ENCODE measurements around the gene RASL10B.
"Not testable (repeated sequence)": the region's sequence is repeated elsewhere in the genome, so short reads cannot be mapped to it uniquely, and the experiment has no call there.

Gene RASL10B

DNA sequence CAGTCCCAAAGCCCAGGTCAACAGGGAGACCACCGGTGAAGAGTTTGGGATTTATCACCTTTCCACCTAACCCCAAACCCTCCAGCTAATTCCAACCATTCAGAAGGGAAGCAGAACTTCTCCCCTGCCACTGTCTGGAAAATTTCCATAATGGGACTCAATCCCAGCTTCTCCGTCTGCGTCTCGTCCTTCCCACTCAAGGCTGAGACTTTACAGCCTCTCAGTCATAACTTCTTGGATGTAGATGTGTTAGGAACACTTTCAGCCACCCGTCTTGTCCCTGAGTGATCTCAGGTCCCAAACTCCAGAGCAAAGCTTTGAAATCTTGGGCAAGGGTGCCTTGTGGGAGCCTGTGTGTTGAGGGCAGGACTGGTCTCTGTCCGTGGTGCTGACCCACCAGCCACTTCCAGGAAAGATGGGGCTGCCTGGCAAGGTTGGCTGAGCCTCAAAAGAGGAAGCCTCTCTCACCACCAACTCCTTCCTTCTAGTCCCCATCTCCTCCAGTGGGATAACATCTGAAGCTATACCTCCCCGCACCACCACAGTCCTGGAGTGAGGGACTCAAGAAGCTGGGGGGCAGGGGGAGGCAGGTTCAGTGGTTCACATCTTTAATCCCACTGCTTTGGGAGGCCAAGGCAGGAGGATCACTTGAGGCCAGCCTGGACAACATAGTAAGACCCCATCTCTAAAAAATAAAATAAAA, 12.3 kb downstream of the RASL10B start:
- DNase-seq = no peak

DNA sequence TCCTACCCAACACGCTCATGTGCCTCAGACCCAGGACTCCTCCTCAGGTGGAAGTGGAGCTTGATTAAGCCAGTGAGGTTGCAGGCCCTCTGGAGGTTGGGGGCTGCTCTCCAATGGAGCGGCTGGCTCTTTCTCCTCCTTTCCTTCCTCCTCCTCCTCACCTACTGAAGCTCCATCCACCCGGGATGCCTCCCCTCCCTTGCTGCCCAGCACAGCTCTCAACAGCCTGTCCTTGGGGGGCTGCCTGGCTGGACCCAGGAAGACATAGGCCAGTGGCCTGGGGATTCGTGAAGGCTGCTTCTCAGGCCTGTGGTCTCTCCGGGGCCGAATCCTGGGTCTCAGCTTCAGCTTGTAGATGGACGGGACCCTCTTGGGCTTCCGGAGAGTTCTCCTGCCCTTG, 13.4 kb downstream of the RASL10B start:
- DNase-seq = no peak

DNA sequence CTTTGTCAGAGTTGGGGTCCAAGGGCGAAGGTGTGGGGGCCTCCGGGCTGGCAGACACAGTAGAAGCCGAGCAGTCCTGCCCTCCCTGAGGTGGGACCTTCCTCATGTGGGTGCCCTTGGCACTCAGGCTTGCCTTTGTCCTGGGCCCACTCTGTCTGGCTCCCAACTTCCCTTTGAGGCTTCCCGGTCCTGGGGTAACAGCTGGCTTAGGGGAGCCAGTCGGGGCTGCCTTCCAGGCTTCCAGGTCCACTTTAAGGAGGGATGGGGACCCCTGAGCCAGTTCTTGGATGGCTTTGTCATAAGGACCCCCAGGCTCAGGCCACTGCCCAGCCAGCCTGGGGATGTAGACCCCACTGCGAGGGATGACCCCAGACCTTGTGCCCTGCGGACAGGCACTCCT, 13.8 kb downstream of the RASL10B start:
- DNase-seq = no peak

DNA sequence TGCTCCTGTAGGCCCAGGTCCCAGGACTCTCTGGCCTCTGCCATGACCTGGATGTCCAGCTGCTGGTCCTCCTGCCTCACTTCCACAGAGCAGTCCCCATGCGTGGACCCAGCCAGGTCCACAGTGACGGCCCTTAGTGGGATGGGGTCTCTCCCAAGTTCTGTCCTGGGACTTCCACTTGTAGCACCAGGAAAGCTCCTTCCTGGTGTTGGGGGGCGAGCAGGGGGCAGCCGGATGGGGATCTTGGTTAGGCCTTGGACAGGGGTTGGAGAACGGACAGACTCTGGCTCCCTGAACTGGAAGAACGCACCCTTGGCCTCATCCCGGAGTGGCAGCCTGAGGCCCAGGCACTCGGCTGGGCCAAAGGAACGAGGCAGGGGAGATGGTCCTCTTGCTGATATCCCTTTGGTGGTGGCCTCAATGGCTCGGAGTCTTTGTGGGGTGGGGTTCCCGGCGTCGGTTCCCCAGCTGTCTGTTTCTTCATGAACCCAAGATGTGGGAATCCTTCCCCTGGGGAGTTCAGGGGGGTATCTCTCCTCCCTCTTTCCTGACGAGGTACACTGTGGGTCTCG, 14.4 kb downstream of the RASL10B start:
- DNase-seq = no peak

DNA sequence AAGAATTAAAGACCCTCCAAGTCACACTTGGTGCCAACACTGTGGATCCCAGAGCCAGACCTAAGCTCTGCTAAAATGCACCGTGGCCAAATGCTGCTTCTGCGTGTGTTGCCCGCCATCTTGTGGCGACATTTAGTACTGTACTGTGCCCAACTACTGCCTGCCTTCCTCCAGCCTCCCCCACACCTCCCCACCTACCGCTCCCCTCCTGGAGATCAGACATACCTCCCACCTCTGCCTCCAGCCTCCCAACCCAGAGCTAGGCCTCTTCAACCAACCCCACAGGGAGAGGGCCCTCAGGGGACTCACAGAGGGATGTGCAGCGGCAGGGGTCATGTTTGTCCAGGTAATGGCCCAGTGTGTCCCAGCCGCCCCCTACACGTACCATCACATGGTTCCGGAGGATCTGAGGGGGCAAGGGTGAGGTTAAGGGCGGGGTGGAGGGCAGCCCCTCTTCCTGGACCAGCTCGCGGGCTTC, 16.1 kb downstream of the RASL10B start:
- DNase-seq = peak; percentile 48

DNA sequence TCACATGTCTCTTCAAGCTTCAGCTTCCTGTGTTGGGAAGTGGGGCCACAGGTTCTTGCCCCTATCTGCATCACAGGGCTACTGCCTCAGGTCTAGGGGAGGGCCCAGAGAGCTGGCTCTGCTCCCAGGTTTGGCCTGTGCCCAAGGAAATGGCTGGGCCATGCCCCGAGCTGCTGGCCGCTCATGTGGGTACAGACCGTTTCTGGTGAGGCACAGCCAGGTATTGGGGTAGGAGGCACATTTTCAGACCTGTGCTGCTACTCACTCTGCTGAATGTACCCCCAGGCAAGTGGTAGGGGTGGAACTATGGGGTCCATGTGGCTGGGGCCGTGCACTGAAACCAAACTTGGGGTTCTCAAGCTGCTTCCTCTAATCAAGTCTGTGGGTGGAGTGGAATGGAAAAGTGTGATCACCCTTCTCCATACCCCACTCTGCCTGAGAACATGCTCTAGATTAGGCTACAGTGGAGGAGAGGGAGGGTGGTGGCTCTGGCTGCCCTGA, 17.0 kb downstream of the RASL10B start:
- DNase-seq = no peak

DNA sequence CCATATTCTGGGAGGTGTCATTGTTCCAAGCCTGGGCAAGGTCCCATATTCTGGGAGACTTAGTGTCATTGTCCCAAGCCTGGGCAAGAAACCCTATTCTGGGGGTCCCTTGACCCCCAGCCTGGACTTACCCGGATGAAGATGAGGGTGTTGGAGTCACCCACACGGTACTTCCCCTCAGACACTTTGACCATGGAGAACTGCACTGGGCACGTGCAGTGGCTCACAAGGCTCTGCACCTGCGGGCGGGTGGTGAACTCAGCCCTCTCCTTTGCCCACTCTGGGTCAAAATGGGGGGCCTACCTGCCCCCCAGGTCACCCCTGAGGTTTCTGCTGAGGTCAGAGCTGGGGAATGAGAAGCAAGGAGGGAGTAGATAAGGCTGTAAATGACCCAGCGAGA, 17.5 kb downstream of the RASL10B start:
- no peak for DNase-seq

DNA sequence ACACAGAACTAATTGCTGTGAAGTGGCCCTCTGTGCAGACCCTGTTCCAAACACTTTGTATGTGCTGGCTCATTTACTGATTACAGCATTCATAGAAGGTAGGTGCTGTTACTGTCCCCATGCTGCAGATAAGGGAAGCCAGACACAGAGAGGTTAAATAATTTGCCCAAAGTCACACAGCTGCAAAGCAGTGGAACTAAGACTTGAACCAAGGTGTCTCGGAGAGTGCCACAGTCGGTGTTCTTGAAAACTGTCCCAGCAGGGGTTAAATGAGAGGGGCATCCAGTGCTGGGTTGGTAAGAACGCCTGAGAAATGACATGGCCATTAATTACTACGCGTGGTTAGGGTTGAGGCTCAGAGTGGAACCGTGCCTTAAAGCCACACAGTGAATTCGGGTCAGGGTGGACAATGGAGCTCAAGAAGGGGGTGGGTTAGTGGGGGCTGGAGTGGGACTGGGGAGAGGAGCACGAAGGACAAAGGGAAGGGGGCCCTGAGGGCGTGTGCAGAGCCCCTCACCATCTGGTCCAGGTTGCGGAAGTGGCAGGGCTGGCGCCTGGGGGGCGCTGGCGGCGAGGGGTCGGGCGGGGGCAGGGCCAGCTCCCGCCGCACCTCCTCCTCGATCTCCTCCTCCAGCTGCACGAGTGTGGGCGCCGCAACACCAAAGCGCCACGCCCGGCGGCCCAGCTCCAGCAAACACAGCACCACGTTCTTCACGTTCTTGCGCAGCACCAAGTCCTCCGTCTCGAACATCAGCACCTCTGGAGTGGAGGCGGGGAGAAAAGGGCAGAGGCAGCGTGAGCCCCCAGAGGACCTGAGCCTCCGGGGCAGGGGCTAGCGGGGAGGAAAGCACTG, 18.3 kb downstream of the RASL10B start:
- no peak for DNase-seq

DNA sequence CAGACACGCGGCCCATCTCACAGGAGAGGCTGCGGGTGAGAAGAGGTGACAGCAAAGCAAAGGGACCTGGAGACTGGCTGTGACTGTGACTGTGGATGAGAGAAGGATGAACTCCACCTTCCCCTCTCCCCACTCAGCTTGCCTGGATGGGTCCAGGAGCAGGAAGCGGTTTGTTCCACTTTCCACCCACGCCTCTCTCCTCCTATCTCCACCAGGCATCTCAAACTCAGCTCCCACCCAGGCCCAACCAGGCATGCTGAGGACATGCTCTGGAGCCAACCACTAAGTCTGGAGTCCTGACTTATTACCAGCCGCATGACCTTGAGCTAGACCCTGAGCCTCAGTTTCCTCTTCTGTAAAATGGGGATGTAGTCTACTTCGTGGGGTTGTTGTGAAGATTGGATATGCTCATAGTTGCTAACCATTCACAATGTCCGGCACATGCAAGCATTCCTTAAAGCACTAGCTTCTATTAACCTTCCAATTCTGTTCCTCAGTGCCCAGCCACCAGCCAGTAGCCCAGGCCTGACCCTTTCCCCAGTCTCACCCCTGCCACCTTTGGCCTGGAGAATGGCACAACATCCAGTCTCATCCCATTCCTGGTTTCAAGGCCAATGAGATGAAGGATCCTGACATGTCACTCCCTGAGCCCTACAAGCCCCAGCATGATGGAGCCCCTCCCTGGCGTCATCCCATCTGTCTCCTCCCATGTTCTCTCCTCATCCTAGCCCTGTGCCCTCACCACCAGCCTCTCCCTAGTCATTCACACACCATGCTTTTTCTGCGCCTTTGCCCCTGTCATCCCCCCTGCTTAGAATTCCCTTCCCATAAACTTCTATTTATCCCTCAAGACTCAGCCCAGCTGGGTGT, 19.3 kb downstream of the RASL10B start:
- DNase-seq = no peak

DNA sequence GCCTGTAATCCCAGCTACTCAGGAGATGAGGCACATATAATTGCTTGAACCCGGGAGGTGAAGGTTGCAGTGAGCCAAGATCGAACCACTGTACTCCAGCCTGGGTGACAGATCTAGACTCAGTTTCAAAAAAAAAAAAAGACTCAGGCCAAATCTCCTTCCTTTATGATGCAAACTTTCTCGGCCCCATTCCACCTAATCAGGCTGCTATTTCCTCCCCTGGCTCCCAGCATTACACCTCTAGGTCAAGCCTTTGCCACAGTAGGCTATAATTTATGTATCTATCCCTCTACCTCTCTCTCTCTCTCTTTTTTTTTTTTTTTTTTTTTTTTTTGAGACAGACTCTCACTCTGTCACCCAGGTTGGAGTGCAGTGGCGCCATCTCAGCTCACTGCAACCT, 20.1 kb downstream of the RASL10B start:
- DNase-seq = not testable (repeated sequence)

DNA sequence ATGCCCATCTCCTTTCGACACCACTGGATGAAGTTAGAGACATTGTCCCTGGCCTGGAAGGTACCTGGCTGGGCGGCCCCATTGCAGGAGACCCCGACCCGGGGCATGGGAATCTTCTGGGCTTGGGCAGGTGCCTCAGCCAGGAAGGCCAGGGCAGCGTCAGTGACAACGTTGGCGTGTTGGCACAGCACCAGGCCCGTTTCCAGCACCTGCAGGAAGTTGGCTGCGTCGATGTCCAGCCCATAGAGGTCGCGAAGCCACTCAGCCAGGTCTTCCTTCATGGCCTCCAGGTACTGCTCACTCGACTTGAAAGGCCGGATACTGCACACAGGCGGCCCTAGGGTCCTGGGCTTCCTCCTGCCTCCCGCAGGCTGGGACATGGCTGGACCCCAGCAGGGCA, 21.0 kb downstream of the RASL10B start:
- peak; percentile 10 for DNase-seq

DNA sequence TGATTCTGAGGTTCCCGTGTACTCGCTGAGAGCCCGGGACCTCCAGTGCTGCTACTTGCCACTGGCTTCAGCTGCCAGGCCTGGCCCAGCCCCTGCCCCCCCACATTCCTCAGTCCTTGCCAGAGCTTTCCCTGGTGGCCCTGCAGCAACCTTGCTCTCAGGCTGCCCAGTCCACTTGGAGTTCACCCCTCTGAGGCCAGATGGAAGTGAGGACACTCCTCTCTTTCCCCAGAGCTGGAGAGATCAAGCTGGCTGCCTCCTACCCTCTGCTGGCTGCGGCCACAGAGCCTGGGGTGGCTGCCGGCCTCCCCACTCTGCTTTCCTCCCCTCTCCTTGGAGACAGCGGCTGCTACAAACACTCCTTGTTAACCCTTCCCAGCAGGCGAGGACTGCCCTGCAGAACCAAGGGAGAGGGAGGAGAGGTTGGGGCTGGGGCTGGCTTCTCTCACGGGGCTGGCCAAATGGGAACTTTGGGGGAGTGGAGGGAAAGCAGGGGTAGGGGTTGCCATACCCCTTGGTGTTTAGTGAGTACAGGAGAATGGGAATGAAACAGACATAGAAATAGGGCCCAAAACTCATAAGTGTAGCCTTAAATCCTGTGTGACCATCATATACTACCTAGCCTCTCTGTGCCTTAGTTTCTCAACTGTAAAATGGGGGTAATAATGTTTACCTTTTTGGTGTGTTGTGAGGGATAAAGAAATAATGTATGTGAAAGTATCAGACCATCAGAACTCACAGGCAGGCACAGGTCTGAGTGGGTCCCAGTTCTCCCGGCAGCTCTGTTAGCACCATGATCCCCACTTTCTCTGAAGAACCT, 21.7 kb downstream of the RASL10B start, which contains the start of gene GAS2L2:
Gene GAS2L2, minus strand, starts transcription at position 295 of the 820 bp plus-strand sequence. CDS start 389 bp downstream, outside the sequence.
- DNase-seq = no peak

DNA sequence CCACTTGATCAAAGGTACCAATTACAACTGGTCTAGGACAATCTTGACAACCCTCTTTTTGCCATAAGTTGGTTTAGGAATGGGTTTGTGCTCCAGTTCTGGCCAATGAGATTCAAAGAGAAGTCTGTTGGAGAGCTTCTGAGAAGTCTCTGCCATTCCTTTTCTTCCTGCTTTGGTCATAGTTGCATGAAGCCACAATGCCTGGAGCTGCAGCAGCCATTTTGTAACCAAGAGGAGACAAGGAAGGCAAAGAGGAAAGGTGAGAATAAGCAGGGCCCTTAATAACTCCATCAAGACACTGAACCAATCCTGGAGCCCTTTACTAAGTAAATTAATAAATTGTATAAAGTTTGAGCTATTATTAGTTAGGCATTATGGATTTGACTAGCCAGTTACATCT, 25.8 kb downstream of the RASL10B start:
- no peak for DNase-seq

DNA sequence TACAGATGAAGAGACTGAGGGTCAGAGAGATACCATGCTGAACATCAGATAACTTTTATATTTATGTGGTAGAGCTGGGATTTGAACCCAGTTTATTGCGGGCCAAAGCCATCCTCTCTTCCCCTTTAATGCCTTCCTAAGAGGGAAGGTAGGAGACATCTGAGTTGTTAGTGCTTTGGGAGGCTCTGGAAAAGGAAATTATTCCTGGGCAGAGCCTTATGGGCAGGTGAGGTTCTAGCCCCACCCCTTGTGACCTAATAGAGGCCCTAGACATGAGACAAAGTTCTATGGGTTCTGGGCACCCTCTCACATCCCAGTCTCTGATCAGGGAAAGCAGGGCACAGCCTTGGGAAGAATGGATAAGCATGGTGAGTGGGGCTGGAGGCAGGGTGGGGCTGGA, 29.1 kb downstream of the RASL10B start, which contains the start of gene C17orf50:
Gene C17orf50, plus strand, starts transcription at position 301 of the 400 bp plus-strand sequence. Its CDS starts 55 bp downstream, at position 356.
- DNase-seq = no peak

DNA sequence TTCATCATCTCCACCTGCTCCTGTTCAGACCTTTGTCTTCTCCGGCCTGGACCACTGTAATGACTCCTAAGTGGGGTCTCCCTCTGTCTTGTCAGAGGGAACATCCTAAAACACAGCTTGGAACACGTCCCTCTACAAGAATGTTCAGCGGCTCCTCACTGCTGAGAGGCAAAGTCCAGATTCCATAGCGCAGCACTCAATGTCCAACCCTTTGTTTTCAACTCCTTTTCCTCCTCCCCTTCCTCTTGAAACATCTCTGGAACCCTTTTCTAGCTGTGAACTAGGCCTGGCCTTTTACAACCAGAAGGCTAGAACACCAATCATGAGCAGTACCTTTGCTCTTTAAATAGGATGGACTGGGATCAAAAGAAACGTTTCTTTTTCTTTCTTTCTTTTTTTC, 30.2 kb downstream of the RASL10B start:
- no peak for DNase-seq

DNA sequence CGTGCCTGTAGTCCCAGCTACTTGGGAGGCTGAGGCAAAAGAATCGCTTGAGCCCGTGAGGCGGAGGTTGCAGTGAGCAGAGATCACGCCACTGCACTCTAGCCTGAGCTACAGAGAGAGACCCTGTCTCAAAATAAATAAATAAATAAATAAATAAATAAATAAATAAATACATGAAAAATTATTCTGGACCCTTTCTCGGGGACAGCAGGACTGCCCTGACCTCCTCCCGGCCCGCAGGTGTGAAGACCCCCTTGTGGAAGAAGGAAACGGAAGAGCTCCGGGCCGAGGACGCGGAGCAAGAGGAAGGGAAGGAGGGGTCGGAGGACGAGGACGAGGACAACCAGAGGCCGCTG, 32.3 kb downstream of the RASL10B start:
- no peak for DNase-seq

DNA sequence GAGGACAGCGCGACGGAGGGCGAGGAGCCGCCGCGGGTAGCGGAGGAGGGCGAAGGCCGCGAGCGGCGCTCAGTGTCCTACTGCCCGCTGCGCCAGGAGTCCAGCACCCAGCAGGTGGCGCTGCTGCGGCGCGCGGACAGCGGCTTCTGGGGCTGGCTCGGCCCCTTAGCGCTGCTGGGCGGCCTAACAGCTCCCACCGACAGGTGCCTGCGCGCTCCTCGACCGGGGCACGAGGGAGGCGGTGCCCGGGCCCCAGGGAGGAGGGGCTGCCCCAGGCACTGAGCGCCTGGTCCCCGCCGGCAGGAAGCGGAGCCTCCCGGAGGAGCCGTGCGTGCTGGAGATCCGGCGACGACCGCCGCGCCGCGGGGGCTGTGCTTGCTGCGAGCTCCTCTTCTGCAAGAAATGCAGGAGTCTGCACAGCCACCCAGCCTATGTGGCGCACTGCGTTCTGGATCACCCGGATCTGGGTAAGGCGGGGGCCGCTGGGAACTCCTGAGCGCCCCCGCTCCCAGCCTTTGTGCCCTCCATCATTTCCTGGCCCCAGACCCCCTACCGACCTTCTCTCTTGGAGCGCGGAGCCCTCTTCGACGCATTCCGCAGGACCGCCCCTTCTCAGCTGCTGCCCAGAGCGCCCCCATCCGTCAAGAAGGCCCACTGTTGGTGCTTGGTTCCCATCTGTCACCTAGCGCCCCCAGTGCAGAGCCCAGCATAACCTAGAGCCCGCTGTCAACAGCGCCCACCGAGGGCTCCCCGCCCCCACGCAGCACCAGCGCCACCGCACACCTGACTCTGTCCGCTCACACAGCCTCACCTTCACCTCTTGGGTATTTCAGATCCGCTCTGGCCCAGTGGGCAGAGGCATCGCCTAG, 32.9 kb downstream of the RASL10B start:
- peak; percentile 41 for DNase-seq

DNA sequence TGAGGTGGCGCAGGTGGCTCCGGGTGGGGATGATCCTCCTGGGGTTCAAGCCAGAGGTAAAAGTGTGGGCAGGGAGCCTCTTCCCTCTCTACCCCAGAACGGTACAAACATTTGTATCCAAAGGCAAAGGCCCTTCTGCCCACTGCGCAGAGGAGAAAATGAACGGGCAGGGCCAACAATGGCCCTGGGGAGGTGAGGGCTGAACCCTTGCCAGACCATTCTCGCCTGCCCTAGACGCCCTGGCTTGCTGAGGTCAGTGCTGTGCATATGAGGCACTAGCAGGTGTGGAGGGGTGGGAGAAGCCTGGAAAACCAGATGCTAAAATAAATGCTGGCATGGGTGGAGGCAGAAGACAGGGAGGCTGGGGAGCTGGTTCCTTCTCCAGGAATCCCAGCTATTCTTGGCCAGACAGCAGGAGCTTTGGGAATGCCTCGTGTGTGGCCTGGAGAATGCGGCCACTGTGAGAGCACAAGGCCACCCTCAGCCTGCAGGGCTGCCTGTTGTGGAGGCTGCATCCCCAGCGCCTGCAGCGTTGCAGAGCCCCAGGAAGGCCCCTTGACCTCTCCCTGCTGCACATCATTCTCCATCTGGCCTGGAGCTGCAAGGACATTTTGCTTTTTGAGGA, 33.8 kb downstream of the RASL10B start:
- no peak for DNase-seq

DNA sequence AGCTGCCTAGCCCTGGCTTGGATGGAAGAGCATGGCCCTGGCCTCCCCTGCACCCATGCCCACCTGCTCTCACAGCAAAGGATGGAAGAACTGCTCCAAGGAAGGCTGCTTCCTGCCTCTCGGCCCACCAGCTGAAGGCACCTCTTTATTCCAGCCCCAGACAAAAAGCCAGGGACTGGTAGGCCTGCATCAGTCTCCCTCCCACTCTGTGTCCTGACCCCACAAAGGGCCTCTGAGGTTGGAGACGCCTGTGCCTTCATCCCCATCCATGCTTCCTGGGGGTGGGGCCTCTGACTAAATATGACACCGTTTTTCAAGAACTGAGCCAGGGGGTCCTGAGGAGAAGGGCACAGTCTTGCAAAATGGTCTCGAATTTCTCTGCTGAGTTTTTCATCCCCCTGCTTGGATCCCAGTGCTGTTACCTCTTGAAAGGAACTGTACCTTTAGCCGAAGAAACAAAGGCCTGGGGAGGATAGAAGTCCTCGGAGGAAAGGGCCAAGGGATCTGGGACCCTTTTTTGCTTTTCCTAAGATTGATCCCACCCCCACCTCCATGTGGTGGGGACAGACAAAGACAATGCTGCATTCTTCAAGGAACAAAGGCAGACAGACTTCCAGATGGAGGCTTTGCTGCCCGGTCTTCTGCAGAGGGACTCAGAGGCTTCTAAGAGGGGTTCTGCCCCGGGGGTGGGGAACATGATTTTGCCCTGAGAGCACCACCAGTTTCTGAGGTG, 34.5 kb downstream of the RASL10B start:
- no peak for DNase-seq

Measured in NCI-H2029 treated with DMSO at 0.1 percent for 48 hours (cell line).